Stimulated activated naive B cell treated with anti-CD40 and anti-IgM and Interleukin-4, amounts not matched to agents 10 μg/mL and 1 μg/mL and 100 μg/mL, for 72 hours (primary cell): Measurements from ENCODE around the gene PCDHGB2.
"Not testable (repeated sequence)": the region's sequence is repeated elsewhere in the genome, so short reads cannot be mapped to it uniquely, and the experiment has no call there.

ENCODE experiments used
- ATAC-seq, 2 donors: fragments of 150-1000 bp; cut with Tn5 transposase; replicated peaks; 2 replicates each; pipeline ENCODE4 v1.10.0; 2021; ENCODE audit warnings: moderate library complexity in 1 of 2
- DNase-seq: peaks from one replicate; pipeline ENCODE4 v3.0.0; 2021
- H3K27ac Mint-ChIP-seq: one replicate; pipeline ENCODE4 v1.8.0; 2022; ENCODE audit warnings: mild to moderate bottlenecking, mixed read lengths
- H3K27me3 Mint-ChIP-seq, 2 donors: one replicate each; pipeline ENCODE4 v1.8.0; 2022; ENCODE audit warnings: mixed read lengths in 2 of 2
- H3K36me3 Mint-ChIP-seq, 2 donors: one replicate each; pipeline ENCODE4 v1.8.0; 2022; ENCODE audit warnings: mixed read lengths in 2 of 2, mild to moderate bottlenecking in 1 of 2
- H3K4me1 Mint-ChIP-seq, 2 donors: one replicate each; pipeline ENCODE4 v1.8.0; 2022; ENCODE audit warnings: mixed read lengths in 2 of 2, mild to moderate bottlenecking in 1 of 2
- H3K4me3 Mint-ChIP-seq, 2 donors: one replicate each; pipeline ENCODE4 v1.8.0; 2022; ENCODE audit warnings: mild to moderate bottlenecking in 2 of 2, mixed read lengths in 2 of 2, moderate library complexity in 1 of 2
- H3K9me3 Mint-ChIP-seq, 2 donors: one replicate each; pipeline ENCODE4 v1.8.0; 2022; ENCODE audit warnings: mixed read lengths in 2 of 2, mild to moderate bottlenecking in 1 of 2

Gene PCDHGB2

GRCh38 chr5:141359790-141360426 lies at the start of gene PCDHGB2:
PCDHGB2 (plus strand) TSS chr5:141359994; CDS start chr5:141360136, 142 bp downstream.
- peak within 1 kb of the TSS; percentile 75 to 80 for H3K4me3 Mint-ChIP-seq
- DNase-seq (no peak), ATAC-seq (peak; percentile 29 to 36)
- H3K27ac Mint-ChIP-seq: peak within 1 kb of the TSS; percentile 67
- H3K27me3 Mint-ChIP-seq: peaks cover 72 to 86% of the 10 kb centered on the region in 2 donors
- peaks cover 17 to 32% of the 10 kb centered on the region in 2 donors for H3K36me3 Mint-ChIP-seq
- H3K9me3 Mint-ChIP-seq: peaks cover 15 to 26% of the 10 kb centered on the region in 2 donors
- H3K4me1 Mint-ChIP-seq: no peaks in the 10 kb centered on the region

- peaks cover 15 to 21% of the 10 kb centered on the region in 2 donors for H3K4me1 Mint-ChIP-seq
- no peak for DNase-seq
- H3K9me3 Mint-ChIP-seq: peaks cover 29 to 35% of the 10 kb centered on the region in 2 donors
- peaks cover 83 to 88% of the 10 kb centered on the region in 2 donors for H3K36me3 Mint-ChIP-seq
- H3K27ac Mint-ChIP-seq: no peak overlapping the region
- H3K4me3 Mint-ChIP-seq: no peak overlapping the region
- no peak for ATAC-seq
- no peaks in the 10 kb centered on the region for H3K27me3 Mint-ChIP-seq
Observed at GRCh38 chr5:141313711-141314110, 46.1 kb upstream of the PCDHGB2 start.

- Mint-ChIP-seq H3K4me1 (peaks cover 26 to 36% of the 10 kb centered on the region in 2 donors), H3K9me3 (peaks cover 29 to 31% of the 10 kb centered on the region in 2 donors), H3K27ac (peak overlapping the region; percentile 37), H3K36me3 (peaks cover 77 to 82% of the 10 kb centered on the region in 2 donors)
- H3K4me3 Mint-ChIP-seq, DNase-seq, H3K27me3 Mint-ChIP-seq, ATAC-seq: not testable (repeated sequence)
Observed at GRCh38 chr5:141316963-141317362, 42.8 kb upstream of the PCDHGB2 start.

GRCh38 chr5:141319202-141319601 lies 40.6 kb upstream of the PCDHGB2 start:
- Mint-ChIP-seq H3K4me1 (peaks cover 23 to 36% of the 10 kb centered on the region in 2 donors), H3K27me3 (no peaks in the 10 kb centered on the region), H3K9me3 (peaks cover 25 to 29% of the 10 kb centered on the region in 2 donors), H3K4me3 (peak overlapping the region; percentile 97 to 99), H3K27ac (peak overlapping the region; percentile 100), H3K36me3 (peaks cover 59 to 60% of the 10 kb centered on the region in 2 donors)
- DNase-seq (no peak), ATAC-seq (no peak)

GRCh38 chr5:141319699-141320098 lies 40.1 kb upstream of the PCDHGB2 start:
- Mint-ChIP-seq H3K4me3 (peak overlapping the region; percentile 97 to 99), H3K36me3 (peaks cover 55 to 56% of the 10 kb centered on the region in 2 donors), H3K4me1 (peaks cover 23 to 36% of the 10 kb centered on the region in 2 donors), H3K27me3 (no peaks in the 10 kb centered on the region), H3K9me3 (peaks cover 23 to 28% of the 10 kb centered on the region in 2 donors), H3K27ac (peak overlapping the region; percentile 100)
- no peak for DNase-seq
- ATAC-seq: no peak

- Mint-ChIP-seq H3K27ac (peak within 1 kb of the TSS; percentile 100), H3K4me1 (peaks cover 16 to 29% of the 10 kb centered on the region in 2 donors), H3K4me3 (peak within 1 kb of the TSS; percentile 97 to 99), H3K9me3 (peaks cover 19 to 20% of the 10 kb centered on the region in 2 donors), H3K27me3 (no peaks in the 10 kb centered on the region), H3K36me3 (peaks cover 47 to 48% of the 10 kb centered on the region in 2 donors)
- peak; percentile 95 to 96 for ATAC-seq
- peak; percentile 92 for DNase-seq
Observed at GRCh38 chr5:141320225-141321169, 39.3 kb upstream of the PCDHGB2 start, which contains the start of gene TAF7. TAF7 (minus strand) TSS chr5:141320784; CDS start chr5:141320044, 740 bp downstream.

GRCh38 chr5:141322261-141322660 lies 37.5 kb upstream of the PCDHGB2 start:
- peaks cover 12 to 13% of the 10 kb centered on the region in 2 donors for H3K27me3 Mint-ChIP-seq
- H3K9me3 Mint-ChIP-seq: peaks cover 16% of the 10 kb centered on the region in 2 donors
- DNase-seq: no peak
- no peak overlapping the region for H3K27ac Mint-ChIP-seq
- ATAC-seq: no peak
- H3K36me3 Mint-ChIP-seq: peaks cover 33 to 34% of the 10 kb centered on the region in 2 donors
- peak overlapping the region in 1 of 2 donors; percentile 17 for H3K4me3 Mint-ChIP-seq
- peaks cover 18 to 32% of the 10 kb centered on the region in 2 donors for H3K4me1 Mint-ChIP-seq

GRCh38 chr5:141326088-141326854 lies 33.5 kb upstream of the PCDHGB2 start:
- peak overlapping the region; percentile 91 for H3K27ac Mint-ChIP-seq
- peaks cover 3 to 7% of the 10 kb centered on the region in 2 donors for H3K4me1 Mint-ChIP-seq
- ATAC-seq (peak; percentile 92 to 94), DNase-seq (peak; percentile 51)
- H3K4me3 Mint-ChIP-seq: peak overlapping the region; percentile 95
- peaks cover 7 to 12% of the 10 kb centered on the region in 2 donors for H3K9me3 Mint-ChIP-seq
- H3K36me3 Mint-ChIP-seq: peaks cover 6 to 7% of the 10 kb centered on the region in 2 donors
- peaks cover 35 to 43% of the 10 kb centered on the region in 2 donors for H3K27me3 Mint-ChIP-seq

GRCh38 chr5:141328231-141328630 lies 31.6 kb upstream of the PCDHGB2 start:
- Mint-ChIP-seq H3K9me3 (peaks cover 14 to 17% of the 10 kb centered on the region in 2 donors), H3K4me1 (peaks cover 3 to 7% of the 10 kb centered on the region in 2 donors), H3K27me3 (peaks cover 49 to 63% of the 10 kb centered on the region in 2 donors), H3K36me3 (peaks cover 6 to 17% of the 10 kb centered on the region in 2 donors), H3K27ac (no peak overlapping the region), H3K4me3 (no peak overlapping the region)
- no peak for DNase-seq
- no peak for ATAC-seq

- Mint-ChIP-seq H3K4me3 (no peak within 1 kb of the TSS), H3K9me3 (peaks cover 22% of the 10 kb centered on the region in 2 donors), H3K4me1 (peaks cover 3 to 7% of the 10 kb centered on the region in 2 donors), H3K27ac (no peak within 1 kb of the TSS), H3K27me3 (peaks cover 65 to 85% of the 10 kb centered on the region in 2 donors), H3K36me3 (peaks cover 8 to 21% of the 10 kb centered on the region in 2 donors)
- peak in 1 of 2 donors; percentile 48 for ATAC-seq
- no peak for DNase-seq
Observed at GRCh38 chr5:141330299-141331080, 29.3 kb upstream of the PCDHGB2 start, which contains the start of gene PCDHGA1. PCDHGA1 (plus strand) TSS chr5:141330514.

GRCh38 chr5:141332571-141332970 lies 27.2 kb upstream of the PCDHGB2 start:
- H3K27ac Mint-ChIP-seq, H3K4me1 Mint-ChIP-seq, ATAC-seq, H3K4me3 Mint-ChIP-seq, DNase-seq: not testable (repeated sequence)
- H3K36me3 Mint-ChIP-seq: peaks cover 8 to 21% of the 10 kb centered on the region in 2 donors
- peaks cover 70 to 90% of the 10 kb centered on the region in 2 donors for H3K27me3 Mint-ChIP-seq
- H3K9me3 Mint-ChIP-seq: peaks cover 29 to 32% of the 10 kb centered on the region in 2 donors

- DNase-seq: no peak
- Mint-ChIP-seq H3K4me3 (peak within 1 kb of the TSS in 1 of 2 donors; percentile 39), H3K27ac (peak within 1 kb of the TSS; percentile 37)
Observed at GRCh38 chr5:141338538-141339306, 21.1 kb upstream of the PCDHGB2 start, which contains the start of gene PCDHGA2. PCDHGA2 (plus strand) TSS chr5:141338760.

More at GRCh38 chr5:141338538-141339306, 21.1 kb upstream of the PCDHGB2 start, which contains the start of gene PCDHGA2:
- no peaks in the 10 kb centered on the region for H3K4me1 Mint-ChIP-seq
- H3K27me3 Mint-ChIP-seq: peaks cover 79 to 98% of the 10 kb centered on the region in 2 donors
- ATAC-seq: no peak
- H3K36me3 Mint-ChIP-seq: peaks cover 8 to 17% of the 10 kb centered on the region in 2 donors
- peaks cover 32 to 35% of the 10 kb centered on the region in 2 donors for H3K9me3 Mint-ChIP-seq
